ENCODE measurements around the gene CLPTM1L.

DNA sequence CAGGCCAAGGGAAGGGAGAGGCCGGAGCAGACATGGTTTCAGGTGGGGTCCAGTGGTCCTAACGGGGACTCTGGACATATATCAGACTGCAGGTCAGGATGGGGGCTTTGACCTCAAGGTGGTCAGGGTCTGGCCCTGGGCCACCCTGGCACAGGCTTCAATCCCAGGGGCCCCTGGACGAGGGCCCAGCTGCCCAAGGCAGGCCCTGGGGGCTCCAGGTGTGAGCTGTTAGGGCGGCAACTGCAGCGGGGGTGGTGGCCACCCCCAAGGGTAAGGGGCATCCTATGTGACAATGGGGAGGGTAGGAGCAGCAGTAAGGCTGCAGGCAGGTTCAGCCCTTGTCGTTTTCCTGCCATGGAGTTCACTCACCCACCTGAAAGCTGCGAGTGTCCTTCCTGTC is 45.4 kb upstream of the CLPTM1L start:
- TF ChIP-seq, protein P1, sequence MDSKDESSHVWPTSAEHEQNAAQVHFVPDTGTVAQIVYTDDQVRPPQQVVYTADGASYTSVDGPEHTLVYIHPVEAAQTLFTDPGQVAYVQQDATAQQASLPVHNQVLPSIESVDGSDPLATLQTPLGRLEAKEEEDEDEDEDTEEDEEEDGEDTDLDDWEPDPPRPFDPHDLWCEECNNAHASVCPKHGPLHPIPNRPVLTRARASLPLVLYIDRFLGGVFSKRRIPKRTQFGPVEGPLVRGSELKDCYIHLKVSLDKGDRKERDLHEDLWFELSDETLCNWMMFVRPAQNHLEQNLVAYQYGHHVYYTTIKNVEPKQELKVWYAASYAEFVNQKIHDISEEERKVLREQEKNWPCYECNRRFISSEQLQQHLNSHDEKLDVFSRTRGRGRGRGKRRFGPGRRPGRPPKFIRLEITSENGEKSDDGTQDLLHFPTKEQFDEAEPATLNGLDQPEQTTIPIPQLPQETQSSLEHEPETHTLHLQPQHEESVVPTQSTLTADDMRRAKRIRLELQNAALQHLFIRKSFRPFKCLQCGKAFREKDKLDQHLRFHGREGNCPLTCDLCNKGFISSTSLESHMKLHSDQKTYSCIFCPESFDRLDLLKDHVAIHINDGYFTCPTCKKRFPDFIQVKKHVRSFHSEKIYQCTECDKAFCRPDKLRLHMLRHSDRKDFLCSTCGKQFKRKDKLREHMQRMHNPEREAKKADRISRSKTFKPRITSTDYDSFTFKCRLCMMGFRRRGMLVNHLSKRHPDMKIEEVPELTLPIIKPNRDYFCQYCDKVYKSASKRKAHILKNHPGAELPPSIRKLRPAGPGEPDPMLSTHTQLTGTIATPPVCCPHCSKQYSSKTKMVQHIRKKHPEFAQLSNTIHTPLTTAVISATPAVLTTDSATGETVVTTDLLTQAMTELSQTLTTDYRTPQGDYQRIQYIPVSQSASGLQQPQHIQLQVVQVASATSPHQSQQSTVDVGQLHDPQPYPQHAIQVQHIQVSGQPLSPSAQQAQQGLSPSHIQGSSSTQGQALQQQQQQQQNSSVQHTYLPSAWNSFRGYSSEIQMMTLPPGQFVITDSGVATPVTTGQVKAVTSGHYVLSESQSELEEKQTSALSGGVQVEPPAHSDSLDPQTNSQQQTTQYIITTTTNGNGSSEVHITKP (tag by site-specific recombination; IDR thresholded peaks at IDR 0.05) = no peak
- TF ChIP-seq MYNN (tag by site-specific recombination; IDR thresholded peaks at IDR 0.05; ENCODE audit: borderline replicate concordance) = no peak

Measured in HEK293 (cell line).